Measurements from ENCODE around the gene GLUL.
"Not testable (repeated sequence)": the region's sequence is repeated elsewhere in the genome, so short reads cannot be mapped to it uniquely, and the experiment has no call there.

GLUL gene

DNA sequence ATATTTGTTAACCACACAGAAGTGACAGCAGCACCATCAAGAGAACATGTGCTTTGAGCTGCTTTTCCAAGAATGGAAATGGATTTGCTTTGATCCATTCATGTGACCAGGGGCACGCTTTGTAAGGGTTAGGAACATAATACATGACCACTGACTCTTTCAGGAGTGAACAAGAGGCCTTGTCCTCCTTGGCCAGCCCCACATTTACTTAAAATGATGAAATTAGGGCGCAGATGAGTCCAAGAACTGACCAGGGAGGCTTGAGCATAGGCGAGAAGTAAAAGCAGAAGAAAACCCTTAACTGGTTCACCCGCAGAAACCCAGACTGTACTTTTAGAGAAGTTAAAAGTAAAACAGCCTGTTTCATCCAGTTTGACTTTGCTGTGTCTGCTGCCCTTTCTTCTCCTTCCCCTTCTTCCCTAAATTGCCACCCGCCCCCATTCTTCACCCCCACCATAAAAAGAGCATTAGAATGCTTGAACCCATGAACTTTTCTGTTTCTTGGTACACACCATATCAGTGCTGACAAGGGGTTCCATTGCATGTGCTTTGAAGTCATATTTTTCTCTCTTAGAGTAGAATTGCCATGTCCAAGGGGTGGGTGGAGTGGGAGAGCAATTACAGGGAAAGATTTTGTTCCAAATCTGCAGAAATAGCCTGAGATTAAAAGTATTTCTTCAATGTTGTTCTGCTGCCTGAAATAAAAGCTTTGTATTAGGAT is 2.6 kb upstream of the GLUL start:
- DNase-seq (ENCODE audit: low read depth in 1 of 2, low spot score in 1 of 2), result no peak

DNA sequence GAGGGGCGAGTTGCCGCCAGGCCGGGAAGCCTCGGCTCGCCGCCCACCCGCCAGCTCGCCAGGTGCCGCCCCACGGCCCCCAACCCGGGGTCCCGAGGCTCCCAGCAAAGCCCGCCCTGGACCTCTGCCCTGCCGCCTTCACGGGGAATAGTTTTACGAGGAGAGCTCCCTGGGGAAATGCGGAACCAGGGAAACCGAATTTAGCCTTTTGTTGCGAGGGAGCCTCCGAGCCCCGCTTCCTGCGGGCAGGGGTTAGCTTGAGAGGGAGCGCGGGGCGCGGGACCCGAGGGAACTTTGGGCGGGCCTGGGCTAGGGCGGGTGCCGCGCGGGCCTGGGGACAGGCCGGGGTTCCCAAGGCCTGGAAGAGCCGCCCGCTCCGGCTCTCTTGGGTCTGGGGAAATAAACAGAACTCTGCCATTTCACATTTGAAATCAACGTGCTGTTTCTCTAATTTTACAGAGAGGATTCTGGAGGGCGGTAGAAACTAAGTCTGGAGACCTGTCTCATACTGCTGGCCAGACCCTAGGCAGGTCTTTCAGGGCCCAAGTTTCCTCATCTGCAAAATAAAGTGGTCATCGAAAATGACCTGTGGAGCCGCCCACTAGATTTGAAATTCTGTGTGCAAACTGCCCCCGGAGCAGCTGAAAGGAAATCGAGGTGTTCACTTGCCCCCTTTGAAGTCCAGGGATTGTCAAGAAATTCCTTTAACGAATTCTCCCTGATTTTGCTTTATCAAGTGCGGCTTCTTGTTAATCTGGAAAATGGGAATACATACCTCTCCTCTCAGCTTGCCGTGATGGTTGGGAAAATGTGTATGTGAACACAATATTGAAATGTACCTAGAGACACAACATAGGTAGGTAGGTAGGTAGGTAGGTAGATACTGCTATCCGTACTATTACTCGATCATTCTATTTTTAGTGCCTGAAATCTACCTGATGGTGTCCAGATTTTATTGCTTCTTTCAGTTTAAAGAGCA is 749 bp upstream of the GLUL start:
- DNase-seq (ENCODE audit: low read depth in 1 of 2, low spot score in 1 of 2), result no peak

DNA sequence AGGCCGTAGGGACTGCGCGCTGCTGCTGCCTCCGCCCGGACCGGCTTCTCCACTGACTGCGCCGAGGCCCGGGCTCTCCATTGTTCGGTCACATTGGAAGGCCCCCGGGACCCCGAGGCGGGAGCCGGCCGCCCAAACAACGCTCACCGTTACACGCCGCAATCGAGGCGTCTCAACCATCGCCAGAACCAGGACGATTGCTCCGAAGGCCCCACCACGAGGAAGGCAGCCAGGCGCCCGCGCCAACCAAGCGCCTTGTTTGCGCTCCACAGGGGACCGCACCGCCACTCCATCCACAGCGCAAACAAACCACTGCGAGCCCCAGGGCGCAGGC is 595 bp downstream of the GLUL start:
- DNase-seq (ENCODE audit: low read depth in 1 of 2, low spot score in 1 of 2), result no peak

DNA sequence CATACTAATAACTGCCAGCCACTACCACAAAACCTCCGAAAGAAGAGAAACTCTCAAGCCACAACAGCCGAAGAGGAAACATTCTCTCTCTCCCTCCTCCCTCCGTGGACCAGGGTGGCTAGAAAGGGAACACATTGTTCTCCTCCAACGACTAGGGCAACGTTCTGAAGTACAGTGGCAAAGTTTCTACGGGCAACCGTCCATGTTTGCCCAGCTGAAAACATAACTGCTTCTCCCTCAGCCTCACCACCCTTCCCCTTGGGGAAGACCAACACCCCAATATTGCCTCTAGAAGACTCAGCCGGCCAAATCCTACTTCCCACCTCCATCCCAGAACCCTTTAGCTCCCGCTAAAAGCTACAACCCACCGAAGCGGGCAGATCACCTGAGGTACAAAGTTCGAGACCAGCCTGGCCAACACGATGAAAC is 2.0 kb downstream of the GLUL start:
- no peak for DNase-seq (ENCODE audit: low read depth in 1 of 2, low spot score in 1 of 2)

DNA sequence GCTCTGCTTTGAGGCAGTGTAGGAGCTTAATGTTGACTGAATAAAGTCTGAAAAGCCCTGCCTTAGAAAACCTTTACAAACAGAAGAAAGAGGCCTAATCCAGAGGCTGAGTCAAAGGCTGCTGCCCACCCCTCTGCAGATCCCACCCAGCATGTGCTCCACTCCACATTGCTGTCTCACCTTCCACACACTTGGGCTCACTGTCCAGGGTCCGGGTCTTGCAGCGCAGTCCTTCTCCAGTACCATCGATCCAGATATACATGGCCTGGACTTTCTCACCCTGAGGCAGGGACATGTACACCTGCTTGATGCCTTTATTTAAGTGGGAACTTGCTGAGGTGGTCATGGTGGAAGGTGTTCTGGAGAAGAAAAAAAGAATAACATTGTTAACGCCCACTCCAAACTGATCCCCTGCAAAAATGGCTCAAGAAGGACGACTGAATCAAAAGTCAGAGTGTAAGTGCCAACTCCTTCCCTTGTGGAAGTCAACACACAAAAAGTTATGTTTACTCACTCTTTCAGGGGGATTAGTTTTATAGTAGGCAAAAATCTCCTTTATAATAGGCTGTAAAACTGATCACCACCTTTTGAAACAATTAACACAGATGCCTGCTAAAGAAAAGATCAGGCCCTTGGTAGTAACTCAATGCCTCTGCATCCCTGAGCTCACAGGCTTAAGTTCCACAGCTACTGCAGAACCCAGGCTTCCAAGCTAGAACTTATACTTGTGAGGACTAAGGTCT is 3.0 kb downstream of the GLUL start:
- DNase-seq (ENCODE audit: low read depth in 1 of 2, low spot score in 1 of 2), result no peak

DNA sequence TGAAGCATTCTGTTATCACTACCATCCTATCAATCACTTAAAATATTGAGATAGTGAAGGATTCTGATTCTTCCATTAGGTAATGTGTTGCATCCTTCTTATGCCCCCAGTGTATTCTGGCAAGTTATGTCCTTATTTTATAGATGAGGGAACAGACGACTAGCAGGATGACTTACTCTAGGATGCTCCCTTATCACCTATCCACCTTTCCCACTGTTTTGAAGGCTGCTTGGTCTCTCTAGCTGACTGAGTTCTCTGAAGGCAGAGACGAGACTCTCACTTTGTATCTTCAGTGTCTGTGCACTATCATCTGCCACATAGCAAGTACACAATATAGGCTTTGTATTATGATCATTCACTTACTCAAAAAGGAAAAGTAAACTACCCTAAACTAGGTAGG is 4.0 kb downstream of the GLUL start:
- DNase-seq (ENCODE audit: low read depth in 1 of 2, low spot score in 1 of 2), result no peak

DNA sequence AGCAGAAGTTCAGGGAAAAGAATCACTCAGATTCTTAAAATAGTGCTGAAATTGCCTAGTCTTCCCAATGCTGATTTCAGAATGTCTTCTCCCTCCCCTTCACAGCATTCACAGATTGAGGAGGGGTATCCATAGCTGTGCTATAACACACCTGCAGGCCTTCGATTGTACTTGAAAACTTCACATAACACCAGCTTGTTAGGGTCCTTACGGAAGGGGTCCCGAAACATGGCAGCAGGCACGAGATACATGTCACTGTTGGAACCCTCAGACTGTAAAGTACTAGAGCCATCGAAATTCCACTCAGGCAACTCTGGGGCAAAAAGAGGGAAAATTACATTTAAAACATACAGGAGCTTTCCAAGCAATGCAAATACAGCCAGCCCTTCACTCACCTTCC is 4.6 kb downstream of the GLUL start:
- no peak for DNase-seq (ENCODE audit: low read depth in 1 of 2, low spot score in 1 of 2)

DNA sequence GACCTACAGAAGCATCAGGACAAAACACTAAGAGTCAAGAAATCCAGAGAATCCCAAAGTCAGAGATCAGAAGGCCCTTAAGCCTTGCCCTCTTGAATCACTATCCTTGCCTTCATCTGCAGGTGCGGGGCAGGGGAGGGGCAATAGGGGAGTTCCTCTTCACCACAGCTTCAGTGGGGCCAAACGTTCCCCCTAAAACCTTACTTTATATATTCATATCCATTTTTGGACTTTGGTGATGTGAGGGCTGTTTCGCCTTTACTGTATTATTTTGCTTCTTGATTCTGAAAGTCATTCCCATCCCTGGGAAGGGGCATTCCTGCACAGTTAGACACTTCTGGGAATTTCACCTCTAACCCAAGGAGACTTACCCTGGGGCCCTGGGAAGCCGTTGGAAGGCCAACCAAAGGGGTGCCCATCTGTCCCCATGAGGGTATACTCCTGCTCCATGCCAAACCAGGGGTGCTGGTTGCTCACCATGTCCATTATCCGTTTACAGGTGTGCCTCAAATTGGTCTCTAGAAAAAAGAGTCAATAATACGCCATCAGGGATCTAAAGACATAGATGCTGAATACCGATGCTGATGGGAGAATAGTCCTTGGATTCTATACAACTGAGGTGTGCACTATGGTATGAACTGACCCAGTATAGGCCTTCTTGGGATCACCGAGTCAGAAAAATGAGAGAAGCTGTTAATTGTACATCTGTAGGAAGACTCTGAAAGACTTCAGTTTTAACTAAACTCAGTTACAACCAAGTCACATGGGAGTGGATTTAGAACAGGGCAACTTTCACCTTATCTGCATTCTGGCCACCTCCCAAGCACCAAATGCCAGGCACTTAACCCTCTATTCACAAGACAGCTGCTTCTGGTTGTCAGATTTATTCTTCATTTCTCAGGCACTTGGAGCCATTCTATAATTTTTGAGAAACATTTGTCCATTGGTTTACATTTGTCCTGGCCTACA is 5.4 kb downstream of the GLUL start:
- no peak for DNase-seq (ENCODE audit: low read depth in 1 of 2, low spot score in 1 of 2)

DNA sequence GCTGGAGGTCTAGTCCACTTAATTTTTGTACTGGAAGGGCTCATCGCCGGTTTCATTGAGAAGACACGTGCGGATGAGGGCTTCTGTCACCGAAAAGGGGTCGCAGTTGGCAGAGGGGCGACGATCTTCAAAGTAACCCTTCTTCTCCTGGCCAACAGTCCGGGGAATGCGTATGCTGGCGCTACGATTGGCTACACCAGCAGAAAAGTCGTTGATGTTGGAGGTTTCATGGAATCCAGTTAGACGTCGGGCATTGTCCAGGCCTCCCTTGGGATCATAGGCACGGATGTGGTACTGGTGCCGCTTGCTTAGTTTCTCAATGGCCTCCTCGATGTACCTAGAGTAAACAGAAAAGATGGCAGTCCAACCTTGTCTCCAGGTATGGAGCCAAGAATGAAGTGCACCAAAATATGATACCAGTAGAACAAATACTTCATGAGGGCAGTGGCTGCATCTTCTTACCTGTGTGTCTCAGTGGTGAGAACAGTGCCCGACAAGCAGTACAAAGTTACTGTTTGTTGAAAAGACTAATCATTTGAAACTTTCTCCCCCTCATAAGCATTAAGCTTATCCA is 7.1 kb downstream of the GLUL start:
- no peak for DNase-seq (ENCODE audit: low read depth in 1 of 2, low spot score in 1 of 2)

DNA sequence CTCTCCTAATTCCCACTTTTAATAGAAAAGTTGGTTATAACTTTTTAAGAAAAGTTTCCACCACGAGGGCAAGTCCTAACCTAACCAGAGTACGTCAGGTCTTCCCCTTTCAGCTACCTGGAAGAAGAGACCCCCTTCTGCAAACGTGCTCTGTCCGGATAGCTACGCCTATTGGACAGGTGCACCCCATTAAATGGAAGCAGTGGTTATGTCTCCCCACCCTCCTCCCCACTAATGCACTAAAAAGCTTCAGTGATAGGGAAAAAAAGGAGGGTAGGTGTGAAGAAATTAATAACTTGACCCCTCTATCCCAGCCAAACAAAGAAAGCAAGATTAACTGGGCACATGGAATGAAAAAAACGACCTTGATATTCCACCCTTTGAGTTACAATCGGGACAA is 7.7 kb downstream of the GLUL start:
- DNase-seq (ENCODE audit: low read depth in 1 of 2, low spot score in 1 of 2), result no peak

DNA sequence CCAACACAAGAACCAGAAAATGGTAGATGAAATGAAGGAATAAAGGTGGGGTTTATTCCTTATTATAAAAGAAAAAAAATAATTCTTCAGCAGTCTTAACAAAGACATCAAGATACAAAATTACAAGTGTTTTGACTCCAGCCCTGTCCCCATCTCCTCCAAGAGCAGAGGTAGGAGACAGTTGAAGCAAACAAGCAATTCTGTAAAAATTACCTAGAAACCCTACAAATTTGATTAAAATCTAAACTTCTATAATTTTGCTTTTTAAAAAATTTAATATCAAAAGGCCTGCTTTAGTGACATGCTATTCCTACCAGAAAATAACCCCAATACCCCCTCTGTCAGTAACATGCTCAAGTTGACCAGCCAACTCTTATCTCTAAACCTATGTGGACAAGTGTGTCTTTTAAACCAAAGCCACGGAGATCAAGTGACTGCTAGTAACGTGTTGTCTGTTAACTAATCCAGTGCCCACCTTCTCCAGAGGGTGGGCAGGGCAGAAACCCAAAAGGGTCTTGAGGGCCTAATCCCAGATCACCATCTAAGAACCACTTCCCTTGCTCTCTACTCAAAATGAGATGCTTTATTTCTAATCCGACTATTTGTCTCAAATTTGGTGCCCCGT is 8.4 kb downstream of the GLUL start:
- DNase-seq (ENCODE audit: low read depth in 1 of 2, low spot score in 1 of 2), result no peak

DNA sequence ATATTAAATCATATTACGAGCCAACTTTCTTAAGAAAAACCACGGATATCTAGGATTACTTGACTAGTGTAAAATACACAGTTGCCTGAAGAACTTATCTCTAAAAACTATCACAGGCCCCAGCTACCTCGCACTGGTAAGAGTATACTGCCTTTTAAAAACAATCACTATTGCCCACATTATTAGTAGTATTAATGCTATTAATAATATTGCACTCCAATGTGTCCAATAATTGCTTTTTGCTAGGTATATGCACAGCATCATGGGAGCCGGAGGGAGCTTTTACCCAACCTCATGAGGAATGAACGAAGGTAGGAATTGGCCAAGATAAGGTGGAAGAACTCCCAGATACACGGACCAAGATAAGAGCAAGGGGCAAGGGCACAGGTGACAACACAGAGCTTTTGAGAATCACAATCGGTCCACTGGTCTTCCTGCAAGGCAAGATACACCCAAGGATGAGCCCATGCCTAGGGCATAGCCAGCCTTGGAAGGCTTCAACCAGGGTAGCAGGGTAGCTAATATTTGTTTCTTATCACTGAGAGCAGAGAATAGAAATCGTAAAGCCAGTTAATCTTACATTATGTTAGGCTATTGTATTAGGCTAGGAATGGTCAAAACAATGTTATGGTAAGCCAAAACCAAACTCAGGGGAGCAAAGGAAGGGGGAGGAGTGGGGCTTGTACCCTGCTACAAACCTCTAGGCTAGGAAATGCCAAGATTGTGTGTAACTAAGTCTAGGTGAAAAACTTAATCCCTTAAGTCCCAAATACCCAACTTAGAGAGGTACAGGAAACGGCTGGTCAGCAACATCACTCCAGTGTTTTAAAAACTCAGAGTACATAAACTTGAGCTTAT is 9.4 kb downstream of the GLUL start:
- no peak for DNase-seq (ENCODE audit: low read depth in 1 of 2, low spot score in 1 of 2)

DNA sequence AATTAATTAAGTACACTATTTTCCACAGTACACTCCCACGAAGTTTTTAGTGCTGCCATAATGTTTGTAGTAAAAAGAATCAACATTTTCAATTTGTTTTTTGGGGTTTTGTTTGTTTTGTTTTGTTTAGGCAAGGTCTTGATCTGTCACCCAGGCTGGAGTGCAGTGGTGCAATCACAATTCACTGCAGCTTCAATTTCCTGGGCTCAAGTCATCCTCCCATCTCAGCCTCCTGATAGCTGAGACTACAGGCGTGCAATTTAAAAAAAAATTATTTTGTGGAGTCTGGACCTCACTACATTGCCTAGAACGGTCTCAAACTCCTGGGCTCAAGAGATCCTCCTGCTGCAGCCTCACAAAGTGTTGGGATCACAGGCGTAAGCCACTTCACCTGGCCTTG is 11.4 kb downstream of the GLUL start:
- DNase-seq (ENCODE audit: low read depth in 1 of 2, low spot score in 1 of 2), result no peak

DNA sequence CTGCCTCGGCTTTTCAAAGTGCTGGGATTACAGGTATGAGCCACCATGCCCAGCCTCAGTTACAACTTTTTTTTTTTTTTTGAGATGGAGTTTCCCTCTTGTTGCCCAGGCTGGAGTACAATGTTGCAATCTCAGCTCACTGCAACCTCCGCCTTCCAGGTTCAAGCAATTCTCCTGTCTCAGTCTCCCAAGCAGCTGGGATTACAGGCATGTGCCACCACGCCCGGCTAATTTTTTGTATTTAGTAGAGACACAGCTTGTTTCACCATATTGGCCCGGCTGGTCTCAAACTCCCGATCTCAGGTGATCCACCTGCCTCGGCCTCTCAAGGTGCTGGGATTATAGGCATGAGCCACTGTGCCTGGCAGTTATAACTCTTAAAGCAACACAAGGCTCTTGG is 11.8 kb downstream of the GLUL start:
- not testable (repeated sequence) for DNase-seq (ENCODE audit: low read depth in 1 of 2, low spot score in 1 of 2)

DNA sequence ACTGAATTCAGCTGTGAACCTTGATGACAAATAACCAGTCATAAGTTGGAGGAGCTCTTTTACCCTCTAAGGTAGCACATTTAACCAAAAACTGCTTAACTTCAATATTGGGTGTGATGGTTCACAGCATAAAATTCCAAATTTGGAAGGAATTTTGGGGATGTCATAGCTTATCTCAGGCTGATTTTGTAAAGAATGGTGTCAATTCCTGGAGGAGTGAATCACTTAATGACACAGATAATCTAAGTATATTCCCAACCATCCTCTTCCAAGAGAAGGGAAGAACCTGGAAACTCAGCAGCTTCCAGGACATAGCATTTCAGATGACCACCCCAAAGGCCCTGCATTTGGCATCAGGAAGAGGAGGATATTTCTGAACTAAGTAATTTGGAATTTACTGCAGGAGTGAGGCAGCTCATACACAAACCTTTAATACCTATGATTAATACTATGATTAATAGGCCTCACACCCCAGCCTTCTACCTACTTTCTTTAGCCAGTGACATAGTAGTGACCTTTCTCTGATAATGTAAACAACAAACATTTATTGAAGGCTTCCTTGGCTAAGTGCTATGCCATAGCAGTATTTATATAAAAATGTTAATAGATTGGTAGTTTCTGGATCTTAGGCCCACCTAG is 14.5 kb downstream of the GLUL start:
- DNase-seq (ENCODE audit: low read depth in 1 of 2, low spot score in 1 of 2), result no peak

DNA sequence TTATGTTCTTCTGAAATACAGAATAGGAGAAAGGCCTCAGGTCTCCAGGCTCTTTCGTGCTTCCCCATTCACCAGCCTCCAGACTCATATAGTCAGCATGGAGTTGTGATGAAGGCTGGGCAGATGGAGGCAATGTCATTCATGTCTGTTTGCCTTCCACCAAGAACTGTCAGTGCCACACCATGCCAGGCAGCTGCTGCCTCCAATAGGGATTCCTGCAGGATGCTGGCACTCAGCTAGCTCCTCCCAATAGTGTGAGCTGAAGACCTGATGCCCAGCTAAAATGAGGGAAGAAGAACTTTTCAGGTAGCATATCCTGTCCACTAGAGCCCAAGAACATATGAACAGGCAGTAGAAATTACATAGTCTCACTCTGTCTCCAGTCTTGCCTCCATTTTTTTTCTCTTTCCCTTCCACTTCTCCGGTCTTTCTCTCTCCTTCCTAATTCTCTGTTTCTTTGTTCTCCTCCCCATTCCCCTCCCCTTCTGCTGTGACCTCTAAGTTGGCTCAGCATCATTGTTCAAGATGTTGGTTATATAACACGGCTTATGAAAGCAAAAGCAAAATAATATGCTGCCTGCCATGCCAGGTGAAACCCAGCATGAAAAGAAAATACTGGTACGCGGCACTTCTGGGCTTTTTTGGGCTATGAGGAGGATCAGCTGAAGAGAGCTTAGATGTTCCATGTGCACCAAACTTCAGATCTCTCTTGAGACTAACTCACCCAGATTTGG is 17.3 kb downstream of the GLUL start:
- DNase-seq (ENCODE audit: low read depth in 1 of 2, low spot score in 1 of 2), result no peak

DNA sequence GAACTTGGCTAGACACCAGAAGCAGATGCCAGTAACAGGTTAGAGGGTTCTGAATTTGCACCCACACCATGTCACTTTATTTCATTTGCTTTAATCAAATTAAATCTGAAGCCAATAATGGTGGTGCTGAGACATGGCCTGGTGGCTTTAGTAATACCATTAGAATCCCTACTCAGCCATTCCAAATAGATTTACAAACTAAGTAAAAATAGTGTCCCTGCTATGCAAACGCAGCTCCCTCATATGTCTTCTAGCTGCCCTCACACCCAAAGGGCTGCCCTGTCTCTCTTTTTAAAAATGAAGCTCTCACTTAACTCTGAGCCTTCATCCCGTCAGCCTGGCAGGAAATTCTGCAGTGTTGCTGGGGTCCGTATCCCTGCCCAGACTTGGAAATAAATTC is 21.1 kb downstream of the GLUL start:
- no peak for DNase-seq (ENCODE audit: low read depth in 1 of 2, low spot score in 1 of 2)

DNA sequence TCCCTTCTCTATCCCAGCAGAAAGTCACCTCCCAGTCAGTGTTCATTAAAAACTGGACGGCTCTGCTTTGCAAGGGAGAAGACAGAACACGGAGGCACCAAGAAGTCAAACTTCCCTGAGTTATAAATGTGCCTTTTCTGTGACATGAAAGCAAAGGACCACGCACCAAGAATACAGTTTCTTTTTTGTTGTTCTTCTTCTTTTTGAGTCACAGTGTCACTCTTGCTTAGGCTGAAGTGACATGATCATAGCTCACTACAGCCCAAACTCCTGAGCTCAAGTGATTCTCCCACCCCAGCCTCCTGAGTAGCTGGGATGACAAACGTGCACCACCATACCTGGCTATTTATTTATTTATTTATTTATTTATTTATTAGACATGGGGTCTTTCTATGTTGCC is 22.7 kb downstream of the GLUL start:
- DNase-seq (ENCODE audit: low read depth in 1 of 2, low spot score in 1 of 2), result no peak

All from activated T-helper 1 cell treated with anti-CD3 and anti-CD28 coated beads, Interleukin-2, amount 50 U/mL, for 16 hours (primary cell).